Loucy (cell line): Measurements from ENCODE around the gene DEDD.

Experiments
- EZH2phosphoT487 ChIP-seq: fragments of 200-600 bp; IDR thresholded peaks from 2 replicates; pipeline ENCODE4 v1.6.1; 2018; ENCODE audit warnings: antibody characterized with exemption, mild to moderate bottlenecking, moderate library complexity, borderline replicate concordance
- TF ChIP-seq, protein P1 (sequence below): fragments of 200-600 bp; sonication (generic); conservative IDR thresholded peaks from 2 replicates; pipeline ENCODE4 v1.5.1; 2014; ENCODE audit warnings: mild to moderate bottlenecking, antibody characterized with exemption, low read length

DNA sequence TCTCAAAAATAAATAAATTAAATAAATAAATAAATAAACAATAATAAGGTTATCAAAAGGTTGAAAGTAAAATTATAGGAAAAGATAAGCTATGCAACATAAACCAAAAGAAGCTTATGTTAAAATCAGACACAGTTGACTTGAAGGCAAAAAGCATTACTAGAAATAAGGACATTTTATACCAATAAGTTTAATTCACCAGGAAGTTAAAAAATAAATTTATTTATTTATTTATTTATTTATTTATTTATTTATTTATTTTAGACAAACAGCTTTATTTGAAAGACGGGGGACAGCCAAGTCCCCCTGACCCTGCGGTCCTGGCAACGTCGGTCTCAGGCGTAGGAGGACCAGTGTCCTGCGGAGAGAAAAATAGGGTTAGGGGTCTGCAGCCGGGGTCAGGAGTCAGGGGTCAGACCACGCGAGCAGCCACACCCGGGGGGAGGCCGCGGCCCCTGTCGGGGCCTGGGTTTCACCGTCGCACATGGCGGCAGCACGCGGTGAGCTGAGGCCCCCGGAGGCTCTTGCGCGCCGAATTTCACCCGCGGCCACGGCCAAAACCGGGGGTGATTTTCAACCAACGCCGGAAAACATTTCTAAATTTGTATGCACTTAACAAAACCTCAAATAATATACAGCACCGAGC, 8.4 kb upstream of the DEDD start:
- TF ChIP-seq, protein P1, sequence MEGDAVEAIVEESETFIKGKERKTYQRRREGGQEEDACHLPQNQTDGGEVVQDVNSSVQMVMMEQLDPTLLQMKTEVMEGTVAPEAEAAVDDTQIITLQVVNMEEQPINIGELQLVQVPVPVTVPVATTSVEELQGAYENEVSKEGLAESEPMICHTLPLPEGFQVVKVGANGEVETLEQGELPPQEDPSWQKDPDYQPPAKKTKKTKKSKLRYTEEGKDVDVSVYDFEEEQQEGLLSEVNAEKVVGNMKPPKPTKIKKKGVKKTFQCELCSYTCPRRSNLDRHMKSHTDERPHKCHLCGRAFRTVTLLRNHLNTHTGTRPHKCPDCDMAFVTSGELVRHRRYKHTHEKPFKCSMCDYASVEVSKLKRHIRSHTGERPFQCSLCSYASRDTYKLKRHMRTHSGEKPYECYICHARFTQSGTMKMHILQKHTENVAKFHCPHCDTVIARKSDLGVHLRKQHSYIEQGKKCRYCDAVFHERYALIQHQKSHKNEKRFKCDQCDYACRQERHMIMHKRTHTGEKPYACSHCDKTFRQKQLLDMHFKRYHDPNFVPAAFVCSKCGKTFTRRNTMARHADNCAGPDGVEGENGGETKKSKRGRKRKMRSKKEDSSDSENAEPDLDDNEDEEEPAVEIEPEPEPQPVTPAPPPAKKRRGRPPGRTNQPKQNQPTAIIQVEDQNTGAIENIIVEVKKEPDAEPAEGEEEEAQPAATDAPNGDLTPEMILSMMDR, result no peak
- TF ChIP-seq EZH2phosphoT487, result no peak
